ACHN (cell line): Measurements from ENCODE around the gene PAF1.

ENCODE experiments used
- DNase-seq: peaks from one replicate; pipeline ENCODE4 v3.0.0-alpha.2; 2015
- in situ Hi-C: cut with HindIII; loops from 2 replicates; pipeline ENCODE4 v1.10.0; 2017; ENCODE audit warnings: low sequenced_read_pairs, low pct_ligation_motif_present, low pct_unique_long_range_greater_than_20kb

Gene PAF1

GRCh38 chr19:39408392-39409207, 17.7 kb upstream of the PAF1 start:
- in situ Hi-C loops, result no loop called here

DNA sequence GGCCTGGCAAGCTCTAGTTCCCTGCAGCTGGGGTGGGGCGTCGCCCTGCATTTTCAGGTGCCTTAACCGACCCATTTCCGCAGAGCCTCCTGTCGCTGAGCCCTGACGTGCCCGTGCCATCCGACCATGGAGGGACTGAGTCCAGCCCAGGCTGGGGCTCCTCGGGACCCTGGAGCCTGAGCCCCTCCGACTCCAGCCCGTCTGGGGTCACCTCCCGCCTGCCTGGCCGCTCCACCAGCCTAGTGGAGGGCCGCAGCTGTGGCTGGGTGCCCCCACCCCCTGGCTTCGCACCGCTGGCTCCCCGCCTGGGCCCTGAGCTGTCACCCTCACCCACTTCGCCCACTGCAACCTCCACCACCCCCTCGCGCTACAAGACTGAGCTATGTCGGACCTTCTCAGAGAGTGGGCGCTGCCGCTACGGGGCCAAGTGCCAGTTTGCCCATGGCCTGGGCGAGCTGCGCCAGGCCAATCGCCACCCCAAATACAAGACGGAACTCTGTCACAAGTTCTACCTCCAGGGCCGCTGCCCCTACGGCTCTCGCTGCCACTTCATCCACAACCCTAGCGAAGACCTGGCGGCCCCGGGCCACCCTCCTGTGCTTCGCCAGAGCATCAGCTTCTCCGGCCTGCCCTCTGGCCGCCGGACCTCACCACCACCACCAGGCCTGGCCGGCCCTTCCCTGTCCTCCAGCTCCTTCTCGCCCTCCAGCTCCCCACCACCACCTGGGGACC, 16.9 kb upstream of the PAF1 start:
- in situ Hi-C loops, result no loop called here
- DNase-seq, result no peak

More at GRCh38 chr19:39408392-39409207, 17.7 kb upstream of the PAF1 start:
- no peak for DNase-seq

DNA sequence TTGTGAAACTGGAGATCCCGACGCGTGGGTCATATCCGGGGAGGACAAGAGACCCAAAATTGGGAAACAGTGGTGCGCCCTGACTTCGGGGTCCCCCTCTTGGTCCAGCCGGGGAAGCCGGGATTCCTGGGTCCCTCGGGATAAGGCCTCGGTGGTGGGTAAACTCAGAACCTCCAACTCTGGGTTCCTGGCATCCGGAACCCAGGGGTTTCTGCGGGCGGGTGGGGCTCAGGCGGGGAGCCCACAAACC, 16.4 kb upstream of the PAF1 start:
- in situ Hi-C loops, result no loop called here
- no peak for DNase-seq

GRCh38 chr19:39406656-39407409, 15.9 kb upstream of the PAF1 start, which contains the start of gene ZFP36:
TSS of gene ZFP36 (plus strand) at chr19:39406847. CDS start at chr19:39406905, 58 bp downstream.
- in situ Hi-C loops, result no loop called here
- peak; percentile 69 for DNase-seq

DNA sequence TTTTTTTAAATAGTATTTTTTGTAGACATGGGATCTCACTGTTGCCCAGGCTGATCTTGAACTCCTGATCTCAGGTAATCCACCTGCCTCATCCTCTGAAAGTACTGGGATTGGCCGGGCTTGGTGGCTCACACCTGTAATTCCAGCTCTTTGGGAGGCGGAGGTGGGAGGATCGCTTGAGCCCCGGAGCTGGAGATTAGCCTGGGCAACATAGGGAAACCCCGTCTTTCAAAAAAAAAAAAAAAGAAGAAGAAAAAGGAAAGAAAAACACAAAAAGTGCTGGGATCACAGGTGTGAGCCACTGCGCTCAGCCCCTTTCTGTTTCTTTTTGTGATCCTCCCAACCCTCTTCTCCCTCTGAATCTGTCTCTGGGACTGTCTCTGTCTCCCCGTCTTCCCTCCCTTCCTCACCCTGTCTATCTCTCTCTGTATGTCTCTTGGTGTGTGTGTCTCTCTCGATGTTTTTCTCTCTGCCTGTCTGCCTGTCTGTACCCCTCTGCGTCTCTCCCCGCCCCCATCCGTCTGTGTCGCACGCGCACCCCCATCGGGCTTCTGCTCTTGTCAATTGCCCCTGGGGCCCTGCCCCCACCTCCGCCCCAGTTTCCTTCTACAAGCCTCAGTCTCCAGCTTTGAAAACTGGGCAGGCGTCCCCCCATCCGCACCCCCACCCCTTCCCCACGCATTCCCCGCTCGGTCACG, 15.2 kb upstream of the PAF1 start:
- in situ Hi-C loops, result no loop called here
- DNase-seq, result no peak

DNA sequence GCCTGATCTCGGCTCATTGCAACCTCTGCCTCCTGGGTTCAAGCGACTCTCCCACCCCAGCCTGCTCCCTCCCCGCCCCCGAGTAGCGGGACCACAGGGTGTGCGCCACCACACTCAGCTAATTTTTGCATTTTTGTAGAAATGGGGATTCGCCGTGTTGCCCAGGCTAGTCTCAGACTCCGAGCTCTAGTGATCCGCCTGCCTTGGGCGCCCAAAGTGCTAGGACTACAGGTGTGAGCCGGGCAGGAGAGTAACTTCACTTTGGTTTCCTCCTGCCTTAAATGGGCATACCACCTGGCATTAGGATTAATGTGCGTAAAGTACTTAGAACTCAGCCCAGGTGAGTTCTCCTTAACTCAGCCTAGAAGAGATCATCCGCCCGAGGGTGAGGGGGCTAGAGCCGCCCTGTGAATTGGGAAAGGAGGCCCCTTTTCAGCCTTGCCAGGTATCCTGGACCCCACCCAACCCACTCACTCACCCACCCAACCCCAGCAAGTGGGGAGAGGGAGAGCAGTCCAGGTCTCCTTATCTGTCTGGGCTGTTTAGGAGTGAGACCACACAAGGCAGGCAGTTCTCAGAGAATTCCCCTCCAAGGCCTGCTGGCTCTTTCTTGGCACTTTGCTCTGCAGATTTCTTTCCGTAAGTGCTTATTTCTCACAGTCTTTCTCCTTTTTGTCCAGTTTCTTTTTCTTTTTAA, 14.5 kb upstream of the PAF1 start:
- in situ Hi-C loops, result no loop called here
- no peak for DNase-seq

- DNase-seq, result peak; percentile 93
- in situ Hi-C loops, result no loop called here
These were observed 12.7 kb upstream of the PAF1 start for GRCh38 chr19:39403331-39404312.

- in situ Hi-C loops, result no loop called here
- DNase-seq, result peak; percentile 73
These were observed 11.7 kb upstream of the PAF1 start for GRCh38 chr19:39402346-39403300.

DNA sequence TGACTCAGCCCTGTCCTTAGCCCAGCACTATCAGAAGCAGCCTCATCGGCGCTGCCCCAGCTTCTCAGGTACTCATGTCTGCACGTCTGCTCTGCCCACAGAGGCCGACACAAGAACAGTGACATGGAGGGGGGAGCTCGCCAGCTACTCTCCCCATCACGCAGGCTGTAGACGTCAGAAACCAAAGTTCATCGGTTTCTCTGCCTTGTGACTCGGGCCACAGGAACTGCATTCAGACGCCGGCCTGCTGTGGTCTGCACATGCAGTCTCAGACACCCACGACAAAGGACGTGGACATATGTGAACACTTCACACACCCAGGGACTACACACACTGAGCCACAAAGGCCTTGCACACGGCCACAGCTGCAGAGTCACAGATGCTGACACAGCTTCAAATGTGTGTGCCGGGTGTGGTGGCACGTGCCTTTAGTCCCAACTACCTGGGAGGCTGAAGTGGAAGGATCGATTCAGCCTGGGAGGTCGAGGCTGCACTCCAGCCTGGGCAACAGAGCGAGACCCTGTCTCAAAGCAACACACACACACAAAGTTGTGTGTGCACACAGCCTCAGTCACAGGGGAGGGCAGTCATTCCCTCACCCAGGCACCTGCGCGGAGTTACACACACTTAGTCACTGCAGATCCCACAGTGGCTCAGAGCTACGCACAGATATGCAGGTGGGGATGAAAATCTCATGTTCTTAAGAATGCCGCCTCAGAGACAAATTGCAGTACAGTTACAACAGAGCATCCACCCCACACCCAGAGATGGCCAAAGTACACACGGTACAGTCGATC, 10.8 kb upstream of the PAF1 start:
- in situ Hi-C loops, result no loop called here
- peak; percentile 35 for DNase-seq

DNA sequence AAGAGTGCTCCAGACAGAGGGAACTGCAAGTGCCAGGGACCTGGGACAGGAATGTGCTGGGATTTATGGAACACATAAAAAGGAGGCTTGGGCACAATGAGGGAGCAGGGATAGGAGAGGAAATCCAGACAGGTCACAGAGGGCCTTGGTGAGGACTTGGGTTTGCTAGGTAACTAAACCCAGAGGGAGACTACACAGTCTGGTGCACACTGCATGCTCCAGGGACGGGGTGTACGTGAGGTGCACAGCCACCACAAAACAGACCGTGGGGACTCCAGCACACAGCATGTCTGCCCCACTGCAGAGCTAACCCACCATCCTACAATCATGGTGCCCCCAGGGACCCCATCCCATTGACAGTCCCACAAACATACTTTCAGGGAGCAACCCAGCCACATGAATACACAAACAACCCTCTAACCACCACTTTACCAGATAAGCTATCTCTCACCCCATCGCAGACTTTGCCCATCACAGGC, 10.2 kb upstream of the PAF1 start:
- in situ Hi-C loops, result no loop called here
- DNase-seq, result no peak

DNA sequence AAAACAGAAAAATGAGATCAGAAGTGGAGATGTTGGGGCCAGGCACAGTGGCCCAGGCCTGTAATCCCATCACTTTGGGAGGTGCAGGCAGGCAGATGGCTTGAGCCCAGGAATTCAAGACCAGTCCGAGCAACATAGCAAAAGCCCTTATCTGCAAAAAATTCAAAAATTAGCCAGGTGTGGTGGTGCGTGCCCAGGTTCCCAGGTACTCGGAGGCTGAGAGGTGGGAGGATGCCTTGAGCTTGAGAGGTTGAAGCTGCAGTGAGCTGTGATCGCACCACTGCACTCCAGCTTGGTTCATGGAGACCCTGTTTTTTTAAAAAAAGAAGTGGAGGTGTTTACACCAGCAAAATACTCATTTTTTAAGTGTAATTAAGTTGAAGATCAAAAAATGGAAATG, 9.2 kb upstream of the PAF1 start:
- no peak for DNase-seq

DNA sequence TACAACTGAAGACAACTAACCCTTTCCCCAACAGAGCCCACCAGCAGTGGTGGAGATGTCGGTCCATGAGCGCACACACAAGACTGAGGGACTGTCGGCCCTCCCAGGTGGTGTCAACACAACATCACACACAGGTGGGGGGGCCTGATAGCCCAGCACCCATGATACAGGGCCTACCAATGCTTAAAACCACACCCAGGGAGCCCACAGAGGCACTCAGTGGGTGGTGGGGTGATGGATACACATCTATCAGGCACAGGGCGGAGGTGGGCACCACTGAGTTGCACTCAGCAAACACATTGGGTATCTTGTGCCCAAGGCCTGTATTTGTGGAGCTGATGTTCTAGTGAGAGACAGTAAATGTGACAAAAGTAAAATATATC, 8.8 kb upstream of the PAF1 start:
- in situ Hi-C loops, result no loop called here
- no peak for DNase-seq

More for the DNA sequence above, 9.2 kb upstream of the PAF1 start:
- in situ Hi-C loops, result no loop called here

GRCh38 chr19:39398297-39398864, 7.5 kb upstream of the PAF1 start:
- in situ Hi-C loops, result no loop called here
- DNase-seq, result peak; percentile 50

- in situ Hi-C loops, result no loop called here
- peak; percentile 78 for DNase-seq
These were observed 6.7 kb upstream of the PAF1 start for GRCh38 chr19:39397360-39398296.
